HL-60/S4 treated with retinoic acid at 250 ng/mL for 4 days and 3 days (cell line): ENCODE data around the gene CTRB1.

Experiments
- in situ Hi-C: fragments of 300-500 bp; cut with MboI; formaldehyde crosslinking; loops from 2 replicates; pipeline ENCODE4 v1.7.0; 2022; ENCODE audit warnings: low sequenced_read_pairs

The CTRB1 gene

GRCh38 chr16:75224306-75225082, 5.7 kb downstream of the CTRB1 start:
- in situ Hi-C loops = loop anchor here (25.0 kb wide), 1 partner anchor 163 kb away; no protein-coding TSS in a partner anchor

GRCh38 chr16:75225092-75225491, 6.3 kb downstream of the CTRB1 start:
- in situ Hi-C loops = no loop called here

DNA sequence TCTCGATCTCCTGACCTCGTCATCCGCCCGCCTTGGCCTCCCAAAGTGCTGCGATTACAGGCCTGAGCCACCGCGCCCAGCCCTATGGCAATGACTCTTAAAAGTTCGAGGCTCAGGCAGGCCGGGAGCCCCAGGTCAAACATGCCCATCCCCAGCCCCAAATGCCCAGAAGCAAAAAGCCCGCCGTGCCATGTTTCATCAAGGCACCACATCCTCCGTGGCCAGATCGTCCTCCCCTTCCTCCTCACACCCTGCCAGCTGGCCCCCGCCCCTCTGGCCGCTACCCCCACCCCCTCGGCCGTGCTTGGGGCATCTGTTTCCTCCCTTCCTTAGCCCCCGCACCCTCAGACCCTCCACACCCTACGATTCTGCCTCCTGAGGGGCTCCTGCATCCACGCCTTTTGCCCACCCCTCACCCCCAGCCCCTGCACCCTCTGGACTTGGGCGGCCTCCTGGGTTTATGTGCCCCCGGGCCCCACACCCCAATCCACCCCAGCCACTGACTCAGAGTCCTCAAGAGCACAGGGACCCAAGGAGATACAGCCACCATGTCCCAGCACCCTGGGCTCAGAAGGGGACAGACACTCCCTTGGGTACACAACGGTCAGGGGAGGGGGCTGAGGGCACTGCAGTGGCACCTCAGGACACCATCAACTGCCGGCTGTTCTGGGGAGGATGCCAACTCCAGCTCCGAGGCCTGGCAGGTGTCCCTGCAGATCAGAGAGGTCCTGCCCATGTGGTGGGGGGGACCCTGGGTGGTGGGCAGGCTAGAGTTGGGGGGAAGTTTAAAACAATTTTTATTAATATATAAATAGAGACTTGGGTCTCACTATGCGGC, 7.1 kb downstream of the CTRB1 start:
- in situ Hi-C loops = no loop called here

GRCh38 chr16:75226550-75227360, 8.0 kb downstream of the CTRB1 start:
- in situ Hi-C loops = no loop called here

DNA sequence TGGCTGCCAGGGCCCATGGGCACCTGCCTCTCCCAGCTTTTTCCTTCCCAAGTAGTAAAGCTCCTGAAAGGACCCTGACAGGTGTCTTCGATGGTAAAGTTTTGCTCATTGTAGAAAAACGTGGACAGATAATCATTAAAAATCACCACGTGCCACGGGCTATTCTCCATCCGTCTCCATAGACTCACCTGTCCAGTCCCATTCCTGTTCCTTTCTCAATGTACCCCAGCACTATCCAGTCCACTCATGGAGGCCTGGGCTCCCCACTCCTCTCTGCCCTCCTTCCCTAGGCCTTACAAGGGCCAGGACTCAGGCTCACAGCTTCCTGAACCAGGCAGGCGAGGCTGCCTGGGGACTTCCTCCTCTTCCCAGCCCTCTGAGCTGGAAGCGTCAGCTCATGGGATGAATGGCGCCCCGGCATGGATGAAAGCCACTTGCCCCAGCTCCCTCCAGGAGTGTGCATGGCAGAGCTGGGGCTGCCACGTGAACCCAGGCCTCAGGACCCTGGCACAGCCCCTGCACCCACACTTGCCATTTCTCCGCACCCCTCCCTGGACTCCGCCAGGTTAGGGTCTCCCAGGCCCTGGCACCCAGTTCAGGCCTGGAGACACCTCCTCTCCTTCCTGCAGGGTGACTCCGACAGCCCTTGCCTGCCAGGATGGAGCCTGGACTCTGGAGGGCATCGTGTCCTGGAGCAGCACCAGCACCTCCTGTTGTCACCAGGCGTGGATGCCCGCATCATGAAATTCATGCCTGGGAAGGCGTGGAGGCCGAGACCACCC, 8.8 kb downstream of the CTRB1 start:
- in situ Hi-C loops = no loop called here

- in situ Hi-C loops = no loop called here
Measured at GRCh38 chr16:75228143-75228976, 9.6 kb downstream of the CTRB1 start.

GRCh38 chr16:75229172-75230031, 10.6 kb downstream of the CTRB1 start:
- in situ Hi-C loops = no loop called here

DNA sequence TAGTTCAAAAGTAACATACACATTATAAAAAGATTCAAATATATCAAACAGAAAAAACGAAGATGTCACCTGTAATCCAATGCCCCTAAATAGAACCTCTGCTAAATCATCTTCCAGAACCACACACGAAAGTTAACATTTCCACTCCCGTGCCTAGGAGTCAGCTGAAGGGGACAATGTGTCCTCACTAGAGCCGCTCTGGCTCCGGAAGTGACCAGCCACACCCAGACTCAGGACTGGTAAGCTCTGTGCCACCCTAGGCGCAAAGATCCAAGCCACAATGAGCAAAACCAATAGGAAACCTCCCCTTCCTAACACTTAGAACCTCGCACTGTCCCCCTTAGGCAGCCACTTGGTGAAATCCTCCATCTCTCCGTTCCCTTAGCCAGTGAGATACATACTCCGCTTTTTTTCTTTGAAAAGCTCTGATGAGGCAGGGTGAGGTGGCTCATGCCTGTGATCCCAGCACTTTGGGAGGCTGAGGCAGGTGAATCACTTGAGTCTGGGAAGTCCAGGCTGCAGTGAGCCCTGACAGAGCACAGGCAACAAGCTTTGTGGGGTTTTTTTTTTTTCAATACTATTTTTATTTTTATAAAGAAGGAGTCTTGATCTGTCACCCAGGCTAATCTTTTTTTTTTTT, 11.8 kb downstream of the CTRB1 start:
- in situ Hi-C loops = no loop called here

DNA sequence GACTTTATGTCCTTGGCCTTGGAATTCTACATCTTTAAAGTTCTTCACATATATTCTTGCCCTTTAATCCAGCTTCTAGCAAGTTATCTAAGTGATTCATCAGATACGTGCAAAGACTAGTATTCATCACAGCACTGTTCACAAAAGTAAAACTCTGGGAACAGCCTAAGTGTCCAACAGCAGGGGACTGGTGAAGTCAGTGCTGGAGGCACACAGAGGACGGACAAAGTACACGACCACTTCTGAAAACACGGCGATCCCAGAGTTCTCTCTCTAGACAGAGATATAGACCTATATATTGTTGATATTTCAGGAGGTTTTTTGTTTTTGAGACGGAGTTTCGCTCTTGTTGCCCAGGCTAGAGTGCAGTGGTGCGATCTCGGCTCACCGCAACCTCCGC, 12.8 kb downstream of the CTRB1 start:
- in situ Hi-C loops = no loop called here

DNA sequence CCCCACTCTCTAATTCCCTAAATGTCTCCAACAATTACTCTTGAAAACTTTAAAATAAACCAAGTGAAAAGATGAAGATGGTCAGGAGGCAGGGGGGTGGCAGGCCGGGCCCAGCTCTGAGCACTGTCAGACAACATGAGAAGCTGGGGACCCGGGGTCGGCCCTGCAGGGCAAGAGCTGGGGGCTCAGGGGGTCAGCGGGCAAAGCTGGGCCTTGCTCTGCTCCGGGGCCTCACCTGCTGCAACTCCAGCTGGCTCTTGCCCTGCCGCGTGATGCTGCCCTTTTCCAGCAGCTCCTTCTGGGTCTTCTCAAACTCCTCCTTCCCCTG, 14.8 kb downstream of the CTRB1 start:
- in situ Hi-C loops = no loop called here

DNA sequence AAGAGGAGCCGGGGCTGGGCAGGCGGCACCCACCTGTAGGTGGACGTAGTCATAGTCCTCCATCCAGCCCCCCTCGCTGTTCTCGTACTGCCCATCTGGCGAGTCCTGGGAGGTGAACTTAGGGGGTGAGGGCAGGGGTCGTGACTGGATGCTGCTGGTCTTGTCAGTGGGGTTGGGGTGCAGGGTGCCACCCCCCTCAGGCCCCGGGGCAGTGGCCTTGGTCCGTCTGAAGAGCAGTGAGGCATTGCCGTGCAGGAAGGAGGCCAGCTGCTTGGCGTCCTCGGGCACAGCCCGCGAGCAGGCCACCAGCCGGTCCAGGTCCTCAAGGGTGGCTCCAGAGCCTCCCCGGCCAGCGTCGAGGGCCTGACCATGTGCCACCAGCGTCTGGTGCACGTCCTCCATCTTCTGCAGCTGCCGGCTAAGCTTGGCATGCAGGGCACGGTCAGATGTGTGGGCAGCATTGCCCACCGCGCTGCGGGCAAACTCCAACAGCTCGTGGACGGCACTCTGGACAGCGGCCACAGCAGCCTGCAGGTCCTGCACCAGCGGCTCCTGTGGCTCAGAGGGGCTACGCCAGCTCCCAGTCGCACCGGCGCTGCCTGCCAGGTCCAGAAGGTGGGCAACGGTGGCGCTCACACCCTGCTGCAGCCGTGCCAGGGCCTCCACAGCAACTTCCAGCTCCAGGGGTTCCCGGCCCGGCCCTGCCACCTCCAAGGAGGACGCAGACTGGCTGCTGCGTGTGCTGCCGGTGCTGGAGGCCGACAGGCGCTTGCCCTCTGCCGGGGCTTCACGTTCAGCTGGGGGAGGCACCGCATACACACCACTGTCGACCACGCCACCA, 16.3 kb downstream of the CTRB1 start:
- in situ Hi-C loops = no loop called here

DNA sequence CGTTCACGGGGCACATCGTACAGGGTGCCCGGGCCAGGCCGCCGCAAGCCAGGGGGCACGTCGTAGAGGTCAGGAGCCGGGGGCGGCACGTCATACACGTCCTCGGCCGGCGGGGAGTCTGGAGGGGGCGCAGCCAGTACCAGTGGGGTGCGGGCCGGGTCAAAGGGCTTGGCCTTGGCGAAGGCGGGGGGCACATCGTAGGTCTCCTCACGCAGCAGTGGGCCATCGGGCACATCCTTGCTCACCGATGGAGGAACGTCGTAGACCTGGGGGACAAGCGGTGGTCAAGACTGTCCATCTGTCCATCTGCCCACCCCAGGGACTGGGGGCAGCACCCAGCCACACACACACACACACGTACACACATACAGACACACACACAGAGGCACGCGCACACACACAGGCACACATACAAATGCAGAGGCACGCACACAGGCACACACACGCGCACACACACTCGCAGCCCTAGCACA, 17.0 kb downstream of the CTRB1 start:
- in situ Hi-C loops = no loop called here

GRCh38 chr16:75236232-75236631, 17.4 kb downstream of the CTRB1 start:
- in situ Hi-C loops = no loop called here

DNA sequence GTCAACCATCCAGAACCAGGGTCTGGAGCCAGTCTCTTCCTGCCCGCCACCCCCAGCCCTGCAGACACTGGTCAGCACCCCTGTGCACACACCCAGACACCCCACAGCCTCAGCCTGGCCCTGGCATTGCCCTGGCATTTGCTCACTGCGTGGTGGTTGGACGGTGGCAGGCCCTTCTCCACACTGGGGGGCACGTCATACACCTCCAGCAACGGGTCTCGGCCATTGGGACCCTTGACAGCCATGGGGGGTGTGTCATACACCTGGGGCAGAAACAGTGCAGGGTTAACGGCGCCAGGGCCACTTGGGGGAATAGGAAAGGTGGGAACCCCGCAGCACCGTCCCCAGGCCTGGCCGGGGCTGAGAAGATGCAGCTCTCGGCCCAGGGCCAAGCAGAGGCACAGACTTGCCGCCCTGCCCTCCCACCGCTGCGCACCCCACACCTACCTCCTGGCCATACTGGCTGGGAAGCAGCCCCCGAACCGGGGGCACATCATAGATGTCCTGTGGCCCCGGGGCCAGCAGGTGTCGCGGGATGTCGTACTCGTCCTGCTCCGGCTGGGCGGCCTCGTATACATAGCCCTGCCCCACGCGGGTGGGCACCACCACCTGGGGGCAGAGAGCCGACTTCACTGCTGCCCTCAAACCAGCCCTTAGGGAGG, 18.1 kb downstream of the CTRB1 start:
- in situ Hi-C loops = no loop called here

- in situ Hi-C loops = no loop called here
Measured at GRCh38 chr16:75237398-75238131, 18.8 kb downstream of the CTRB1 start.
